Erythroblast (primary cell): ENCODE data around the gene MED12L.

Experiments
- GATA1 ChIP-seq: IDR thresholded peaks from 2 replicates; pipeline ENCODE4 v1.6.1; 2011; ENCODE audit warnings: low read depth, mild to moderate bottlenecking, control low read depth, low read length, moderate library complexity
- POLR2A ChIP-seq: IDR thresholded peaks from 2 replicates; pipeline ENCODE4 v1.6.1; 2011; ENCODE audit warnings: mild to moderate bottlenecking, low read length

DNA sequence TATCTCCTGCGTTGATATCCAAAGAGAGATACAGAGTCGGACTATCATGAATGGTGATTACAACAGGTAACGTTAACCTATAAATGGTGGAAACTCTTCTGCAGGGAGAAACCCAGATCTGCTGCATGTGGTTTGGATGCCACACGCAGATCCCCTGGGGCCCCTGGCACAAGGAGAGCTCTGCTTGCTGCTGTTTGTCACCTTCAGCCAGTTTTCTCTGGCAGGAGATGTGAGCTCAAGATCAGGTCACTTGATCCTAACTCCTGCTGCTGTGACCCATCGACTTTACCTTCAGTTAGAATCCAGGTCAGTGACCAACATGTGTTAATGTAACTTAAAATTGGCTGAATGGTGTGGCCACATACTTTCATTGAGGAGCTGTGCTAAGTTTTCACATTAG is 141.4 kb downstream of the MED12L start:
- no peak for TF ChIP-seq POLR2A
- TF ChIP-seq GATA1: no peak
